Left ventricle myocardium inferior (tissue), 1 donor: ENCODE results near the gene ZC3H13. TPM values are rescaled to one million over a fixed set of nuclear protein-coding genes. Genes with fewer than 3 reads are reported as not detected.

ENCODE experiments used
- DNase-seq: peaks from one replicate; pipeline ENCODE4 v3.0.0-alpha.2; 2020
- H3K27ac ChIP-seq: fragments of 200-600 bp; replicated peaks from 2 replicates; pipeline ENCODE4 v1.8.0; 2021
- H3K27me3 ChIP-seq: fragments of 200-600 bp; 2 replicates; pipeline ENCODE4 v1.8.0; 2021; ENCODE audit warnings: low read depth
- H3K36me3 ChIP-seq: fragments of 200-600 bp; 2 replicates; pipeline ENCODE4 v1.8.0; 2021
- H3K4me1 ChIP-seq: fragments of 200-600 bp; 2 replicates; pipeline ENCODE4 v1.8.0; 2021
- H3K4me3 ChIP-seq: fragments of 200-600 bp; 2 replicates; pipeline ENCODE4 v1.8.0; 2021; ENCODE audit warnings: mild to moderate bottlenecking, moderate library complexity
- H3K9me3 ChIP-seq: fragments of 200-600 bp; replicated peaks from 2 replicates; pipeline ENCODE4 v1.8.0; 2021
- intact Hi-C: fragments of 100-400 bp; cut with micrococcal nuclease; formaldehyde crosslinking; loops from one replicate; pipeline ENCODE4 v1.11.0; 2022
- total RNA-seq: library from RNA; stranded (reverse); fragmentation: NEBNext Ultra II Directional; extraction: Animal tissue kit (Norgen Biotek cat#: 25700); gene quantifications from one replicate; pipeline ENCODE4 v1.2.1, GENCODE V29; 2021
- TF ChIP-seq, protein P1 (sequence below): fragments of 200-600 bp; IDR thresholded peaks from 2 replicates; pipeline ENCODE4 v1.8.0; 2021; ENCODE audit warnings: antibody characterized with exemption, mild to moderate bottlenecking, borderline replicate concordance
- donor health status: DM: no; HTN: yes; CAD: no; lungs with severe emphysema.

ZC3H13 gene
- total RNA-seq, 1 donor from 2014 or later, result 37.8 TPM

DNA sequence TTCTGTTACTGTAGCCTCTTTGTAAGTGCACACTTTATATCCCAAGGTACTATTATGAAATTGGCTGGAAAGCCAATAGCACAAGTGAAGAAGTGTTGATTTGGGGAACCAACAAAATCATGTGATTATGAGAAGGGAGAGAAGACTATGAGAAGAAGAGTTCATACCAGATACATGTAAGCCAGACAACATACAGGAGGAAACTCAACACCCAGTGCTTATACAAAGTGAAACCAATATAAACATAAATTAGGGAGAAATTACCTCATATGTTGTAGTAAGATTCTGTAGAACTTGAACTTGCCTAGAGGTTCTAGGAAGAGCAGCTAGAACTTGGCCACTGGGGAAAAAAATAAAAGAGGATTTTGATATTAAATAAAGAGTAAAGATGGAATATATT, 34.9 kb upstream of the ZC3H13 start:
- no peaks in the 10 kb centered on the region for H3K36me3 ChIP-seq
- no peak overlapping the region for H3K4me3 ChIP-seq
- H3K27me3 ChIP-seq, result no peaks in the 10 kb centered on the region
- intact Hi-C loops, result no loop called here
- TF ChIP-seq, protein P1, sequence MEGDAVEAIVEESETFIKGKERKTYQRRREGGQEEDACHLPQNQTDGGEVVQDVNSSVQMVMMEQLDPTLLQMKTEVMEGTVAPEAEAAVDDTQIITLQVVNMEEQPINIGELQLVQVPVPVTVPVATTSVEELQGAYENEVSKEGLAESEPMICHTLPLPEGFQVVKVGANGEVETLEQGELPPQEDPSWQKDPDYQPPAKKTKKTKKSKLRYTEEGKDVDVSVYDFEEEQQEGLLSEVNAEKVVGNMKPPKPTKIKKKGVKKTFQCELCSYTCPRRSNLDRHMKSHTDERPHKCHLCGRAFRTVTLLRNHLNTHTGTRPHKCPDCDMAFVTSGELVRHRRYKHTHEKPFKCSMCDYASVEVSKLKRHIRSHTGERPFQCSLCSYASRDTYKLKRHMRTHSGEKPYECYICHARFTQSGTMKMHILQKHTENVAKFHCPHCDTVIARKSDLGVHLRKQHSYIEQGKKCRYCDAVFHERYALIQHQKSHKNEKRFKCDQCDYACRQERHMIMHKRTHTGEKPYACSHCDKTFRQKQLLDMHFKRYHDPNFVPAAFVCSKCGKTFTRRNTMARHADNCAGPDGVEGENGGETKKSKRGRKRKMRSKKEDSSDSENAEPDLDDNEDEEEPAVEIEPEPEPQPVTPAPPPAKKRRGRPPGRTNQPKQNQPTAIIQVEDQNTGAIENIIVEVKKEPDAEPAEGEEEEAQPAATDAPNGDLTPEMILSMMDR, result no peak
- no peaks in the 10 kb centered on the region for H3K4me1 ChIP-seq
- H3K9me3 ChIP-seq, result no peaks in the 10 kb centered on the region
- H3K27ac ChIP-seq, result no peak overlapping the region
- DNase-seq, result no peak

DNA sequence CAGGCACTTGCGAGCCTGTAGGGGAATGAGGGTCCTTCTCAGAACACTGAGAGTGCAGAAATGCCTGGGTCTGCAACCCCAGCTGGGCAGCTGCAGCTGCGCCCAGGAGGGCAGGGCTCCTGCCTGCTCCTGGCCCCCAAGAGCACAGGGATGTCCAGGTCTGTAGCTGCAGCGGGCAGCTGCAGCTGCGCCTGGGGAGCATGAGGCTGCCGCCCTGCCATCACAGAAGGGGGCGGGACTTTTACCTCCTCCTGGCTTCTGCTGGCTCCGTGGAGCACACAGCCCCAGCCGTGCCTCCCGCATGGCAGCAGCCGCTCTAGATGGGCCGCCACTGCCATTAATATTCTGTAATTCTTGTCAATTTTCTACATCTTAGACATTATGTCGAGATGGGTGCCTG, 34.4 kb upstream of the ZC3H13 start:
- TF ChIP-seq, protein P1, result no peak
- Histone ChIP-seq H3K27ac (no peak overlapping the region), H3K4me3 (no peak overlapping the region), H3K4me1 (no peaks in the 10 kb centered on the region), H3K27me3 (no peaks in the 10 kb centered on the region), H3K9me3 (no peaks in the 10 kb centered on the region), H3K36me3 (no peaks in the 10 kb centered on the region)
- intact Hi-C loops, result no loop called here
- DNase-seq, result no peak

DNA sequence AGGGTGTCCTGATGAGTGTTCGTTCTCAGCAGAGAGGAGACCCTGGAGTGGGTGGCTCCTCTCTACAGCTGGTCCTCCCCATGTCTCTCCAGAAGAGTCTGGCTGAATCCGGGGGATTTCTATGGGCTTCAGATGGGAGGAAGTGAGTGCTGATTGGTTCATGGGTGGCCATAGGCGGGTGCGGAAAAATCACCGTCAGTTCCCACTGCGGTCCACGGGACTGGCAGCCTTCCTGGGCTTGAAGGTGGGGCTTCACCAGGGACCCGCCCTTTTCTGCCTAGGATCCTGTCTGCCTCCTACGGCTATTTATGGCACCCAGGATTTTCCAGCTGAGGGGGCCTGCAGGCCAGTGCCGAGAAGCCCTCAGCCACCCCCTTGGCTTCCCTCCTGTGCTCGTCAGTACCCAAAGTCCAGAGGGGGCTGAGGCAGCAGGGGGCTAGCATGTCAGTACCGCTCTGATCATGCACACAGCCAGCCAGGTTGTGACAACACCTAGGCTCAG, 33.9 kb upstream of the ZC3H13 start:
- TF ChIP-seq, protein P1, result no peak
- H3K9me3 ChIP-seq, result no peaks in the 10 kb centered on the region
- H3K4me1 ChIP-seq, result no peaks in the 10 kb centered on the region
- no peak overlapping the region for H3K4me3 ChIP-seq
- intact Hi-C loops, result no loop called here
- H3K27me3 ChIP-seq, result no peaks in the 10 kb centered on the region
- no peak for DNase-seq
- no peaks in the 10 kb centered on the region for H3K36me3 ChIP-seq
- H3K27ac ChIP-seq, result no peak overlapping the region

- no peak for DNase-seq
- Histone ChIP-seq H3K27me3 (no peaks in the 10 kb centered on the region), H3K27ac (no peak overlapping the region), H3K36me3 (no peaks in the 10 kb centered on the region), H3K9me3 (no peaks in the 10 kb centered on the region), H3K4me3 (no peak overlapping the region), H3K4me1 (no peaks in the 10 kb centered on the region)
- intact Hi-C loops, result no loop called here
- TF ChIP-seq, protein P1, result no peak
These were observed 33.2 kb upstream of the ZC3H13 start for GRCh38 chr13:46085737-46086136.

- no peak overlapping the region for H3K4me3 ChIP-seq
- intact Hi-C loops, result no loop called here
- no peak for DNase-seq
- no peak overlapping the region for H3K27ac ChIP-seq
- no peaks in the 10 kb centered on the region for H3K36me3 ChIP-seq
- TF ChIP-seq, protein P1, result no peak
- H3K9me3 ChIP-seq, result no peaks in the 10 kb centered on the region
- H3K4me1 ChIP-seq, result no peaks in the 10 kb centered on the region
- H3K27me3 ChIP-seq, result no peaks in the 10 kb centered on the region
These were observed 29.8 kb upstream of the ZC3H13 start for GRCh38 chr13:46082324-46082723.
